Fibroblast of lung (primary cell): Measurements from ENCODE around the gene ADA. TPM values are rescaled to one million over a fixed set of nuclear protein-coding genes. Genes with fewer than 3 reads are reported as not detected.

Experiments
- DNase-seq, 2 donors: peaks; one replicate each; pipeline versions ENCODE4 v3.0.0 to v3.0.0-alpha.2; 2010; ENCODE audit warnings: low read depth in 2 of 2
- H2AFZ ChIP-seq: 2 replicates; pipeline ENCODE4 v1.5.1; 2012; ENCODE audit warnings: low read length, control low read depth, inconsistent platforms
- H3K27ac ChIP-seq: 2 replicates; pipeline ENCODE4 v1.5.1; 2011; ENCODE audit warnings: low read length, control low read depth; ENCODE audit not compliant: insufficient read depth
- H3K27me3 ChIP-seq: 2 replicates; pipeline ENCODE4 v1.5.1; 2011; ENCODE audit warnings: mild to moderate bottlenecking, low read length; ENCODE audit not compliant: control insufficient read depth, insufficient read depth
- H3K36me3 ChIP-seq: 2 replicates; pipeline ENCODE4 v1.5.1; 2011; ENCODE audit warnings: low read length; ENCODE audit not compliant: control insufficient read depth, insufficient read depth
- H3K4me1 ChIP-seq: 2 replicates; pipeline ENCODE4 v1.5.1; 2011; ENCODE audit warnings: low read length; ENCODE audit not compliant: control insufficient read depth, insufficient read depth; ENCODE audit errors: extremely low read depth
- H3K4me2 ChIP-seq: 2 replicates; pipeline ENCODE4 v1.5.1; 2011; ENCODE audit warnings: low read length, control low read depth; ENCODE audit not compliant: insufficient read depth; ENCODE audit errors: extremely low read depth
- H3K4me3 ChIP-seq, 4 experiments: fragments of 200-600 bp in 1 of 4; sonication (generic) in 1 of 4; replicated peaks in 1 of 4; 2 replicates each; pipeline ENCODE4 v1.5.1; 2011 to 2016; ENCODE audit warnings: low read length in 4 of 4, low read depth in 3 of 4, mild to moderate bottlenecking in 3 of 4, control low read depth in 2 of 4, inconsistent platforms in 1 of 4, mixed read lengths in 1 of 4; ENCODE audit not compliant: insufficient read depth in 1 of 4; ENCODE audit errors: control extremely low read depth in 1 of 4
- H3K79me2 ChIP-seq: 2 replicates; pipeline ENCODE4 v1.5.1; 2012; ENCODE audit warnings: mild to moderate bottlenecking, low read length, inconsistent platforms; ENCODE audit not compliant: control insufficient read depth, insufficient read depth
- H3K9ac ChIP-seq: 2 replicates; pipeline ENCODE4 v1.5.1; 2011; ENCODE audit warnings: mild to moderate bottlenecking, low read length, control low read depth; ENCODE audit not compliant: insufficient read depth
- H3K9me3 ChIP-seq: 2 replicates; pipeline ENCODE4 v1.5.1; 2012; ENCODE audit warnings: low read depth, low read length; ENCODE audit not compliant: control insufficient read depth, insufficient read depth
- H4K20me1 ChIP-seq: 2 replicates; pipeline ENCODE4 v1.5.1; 2011; ENCODE audit warnings: low read length; ENCODE audit not compliant: control insufficient read depth, insufficient read depth; ENCODE audit errors: extremely low read depth
- EZH2 ChIP-seq: IDR thresholded peaks from 2 replicates; pipeline ENCODE4 v1.5.1; 2012; ENCODE audit warnings: low read length, control low read depth, mild to moderate bottlenecking; ENCODE audit errors: missing control alignments
- polyA plus RNA-seq, 2 donors: library from polyadenylated mRNA; depleted of rRNA in 1 of 2; stranded (reverse) in 1 of 2; unstranded in 1 of 2; fragments of >200 nt; gene quantifications; 2 replicates each; pipeline ENCODE4 v1.2.1, GENCODE V29; 2011 to 2012; ENCODE audit warnings: missing spikeins in 1 of 2
- total RNA-seq: library from RNA; depleted of rRNA; stranded (reverse); fragments of >200 nt; gene quantifications from 2 replicates; pipeline ENCODE4 v1.2.1, GENCODE V29; 2014
- TF ChIP-seq, protein P1 (sequence below), 2 donors: IDR thresholded peaks in 1 of 2; conservative IDR thresholded peaks in 1 of 2; 1 replicate in 1 of 2; 2 replicates in 1 of 2; pipeline ENCODE4 v1.5.1; 2011 to 2012; ENCODE audit warnings: low read length in 2 of 2, control low read depth in 1 of 2, inconsistent platforms in 1 of 2, low read depth in 1 of 2, mild to moderate bottlenecking in 1 of 2

The ADA gene
- total and polyA plus RNA-seq, 2 donors (not counting 1 experiment from before 2014, with no cell fraction given) = 5.4 to 21.9 TPM

DNA sequence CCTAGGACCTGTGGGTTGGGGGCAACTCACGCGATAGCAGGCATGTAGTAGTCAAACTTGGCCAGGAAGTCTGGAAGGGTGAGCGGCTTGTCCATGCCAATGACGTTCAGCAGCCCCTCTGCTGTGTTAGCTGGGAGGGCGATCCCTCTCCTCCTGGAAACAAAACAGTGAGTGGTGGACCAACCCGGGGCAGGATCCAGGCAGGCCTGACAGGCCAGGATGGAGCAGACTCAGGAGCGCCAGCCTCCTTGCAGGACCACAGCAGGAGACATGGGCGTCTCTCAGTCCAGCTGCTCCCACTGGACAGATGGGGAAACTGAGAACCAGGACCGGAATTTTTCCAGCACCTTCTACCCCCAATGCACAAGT, 22.5 kb downstream of the ADA start:
- Histone ChIP-seq H3K4me1 (no peaks in the 10 kb centered on the region), H3K9me3 (no peaks in the 10 kb centered on the region), H3K27ac (no peak overlapping the region), H3K27me3 (no peaks in the 10 kb centered on the region), H3K9ac (no peak overlapping the region), H3K79me2 (no peaks in the 10 kb centered on the region), H3K36me3 (no peaks in the 10 kb centered on the region), H4K20me1 (no peaks in the 10 kb centered on the region), H3K4me3 (no peak overlapping the region), H2AFZ (no peak overlapping the region), H3K4me2 (no peak overlapping the region)
- DNase-seq = no peak
- no peak for TF ChIP-seq EZH2
- TF ChIP-seq, protein P1, sequence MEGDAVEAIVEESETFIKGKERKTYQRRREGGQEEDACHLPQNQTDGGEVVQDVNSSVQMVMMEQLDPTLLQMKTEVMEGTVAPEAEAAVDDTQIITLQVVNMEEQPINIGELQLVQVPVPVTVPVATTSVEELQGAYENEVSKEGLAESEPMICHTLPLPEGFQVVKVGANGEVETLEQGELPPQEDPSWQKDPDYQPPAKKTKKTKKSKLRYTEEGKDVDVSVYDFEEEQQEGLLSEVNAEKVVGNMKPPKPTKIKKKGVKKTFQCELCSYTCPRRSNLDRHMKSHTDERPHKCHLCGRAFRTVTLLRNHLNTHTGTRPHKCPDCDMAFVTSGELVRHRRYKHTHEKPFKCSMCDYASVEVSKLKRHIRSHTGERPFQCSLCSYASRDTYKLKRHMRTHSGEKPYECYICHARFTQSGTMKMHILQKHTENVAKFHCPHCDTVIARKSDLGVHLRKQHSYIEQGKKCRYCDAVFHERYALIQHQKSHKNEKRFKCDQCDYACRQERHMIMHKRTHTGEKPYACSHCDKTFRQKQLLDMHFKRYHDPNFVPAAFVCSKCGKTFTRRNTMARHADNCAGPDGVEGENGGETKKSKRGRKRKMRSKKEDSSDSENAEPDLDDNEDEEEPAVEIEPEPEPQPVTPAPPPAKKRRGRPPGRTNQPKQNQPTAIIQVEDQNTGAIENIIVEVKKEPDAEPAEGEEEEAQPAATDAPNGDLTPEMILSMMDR (conservative IDR thresholded peaks at IDR 0.05 in 1 of 2, IDR thresholded peaks at IDR 0.05 in 1 of 2; ENCODE audit: low read depth in 1 of 2, low read length in 2 of 2) = no peak

DNA sequence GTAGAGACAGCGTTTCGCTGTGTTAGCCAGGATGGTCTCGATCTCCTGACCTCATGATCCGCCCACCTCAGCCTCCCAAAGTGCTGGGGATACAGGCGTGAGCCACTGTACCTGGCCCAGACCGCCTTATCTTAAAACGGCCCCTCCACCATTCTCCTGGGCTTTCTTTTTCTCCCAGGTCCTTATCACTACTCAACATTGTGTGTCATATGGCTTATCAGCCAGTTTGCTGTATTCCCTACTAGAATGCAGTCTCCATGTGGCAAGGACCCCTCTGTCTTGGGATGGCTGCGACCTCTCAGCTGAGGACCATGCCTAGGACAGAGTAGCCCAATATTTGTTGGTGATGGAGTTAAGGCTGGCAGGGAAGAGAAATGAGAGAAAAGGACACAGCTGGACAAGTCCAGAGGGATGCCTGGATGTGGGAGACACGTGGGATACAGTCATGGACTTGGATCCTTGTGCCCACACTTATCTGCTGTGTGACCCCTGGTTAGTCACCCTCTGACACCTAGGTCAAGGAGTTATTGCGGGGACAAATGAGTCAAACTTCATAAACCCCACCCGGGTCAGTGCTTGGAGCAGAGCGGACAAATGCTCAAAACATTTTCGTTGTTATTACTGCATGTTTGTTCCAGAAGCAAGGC, 24.0 kb downstream of the ADA start:
- Histone ChIP-seq H2AFZ (no peak overlapping the region), H3K36me3 (no peaks in the 10 kb centered on the region), H3K79me2 (no peaks in the 10 kb centered on the region), H3K4me3 (no peak overlapping the region), H3K9ac (no peak overlapping the region), H3K4me1 (no peaks in the 10 kb centered on the region), H3K27ac (no peak overlapping the region), H3K9me3 (no peaks in the 10 kb centered on the region), H3K4me2 (no peak overlapping the region), H4K20me1 (no peaks in the 10 kb centered on the region), H3K27me3 (no peaks in the 10 kb centered on the region)
- no peak for TF ChIP-seq EZH2
- TF ChIP-seq, protein P1 (conservative IDR thresholded peaks at IDR 0.05 in 1 of 2, IDR thresholded peaks at IDR 0.05 in 1 of 2; ENCODE audit: low read depth in 1 of 2, low read length in 2 of 2) = no peak
- DNase-seq = no peak

DNA sequence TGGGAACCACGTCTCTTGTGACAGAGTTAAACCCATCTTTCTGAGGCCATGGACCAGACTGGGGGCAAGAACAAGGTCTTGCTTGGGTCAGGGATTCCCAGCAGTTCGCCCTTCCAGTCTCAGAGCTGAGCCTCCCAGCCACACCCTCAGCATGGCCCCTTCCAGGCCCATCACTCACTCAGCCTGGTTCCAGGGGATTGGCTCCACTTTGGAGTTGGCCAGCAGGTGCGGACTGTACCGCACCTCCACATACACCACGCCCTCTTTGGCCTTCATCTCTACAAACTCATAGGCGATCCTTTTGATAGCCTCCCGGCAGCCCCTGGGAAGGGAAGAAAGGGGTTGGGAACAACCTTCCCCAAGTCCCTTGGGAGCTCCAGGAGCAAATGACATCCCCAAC, 25.2 kb downstream of the ADA start:
- H3K4me1 ChIP-seq = no peaks in the 10 kb centered on the region
- H3K79me2 ChIP-seq = no peaks in the 10 kb centered on the region
- TF ChIP-seq EZH2 = no peak
- TF ChIP-seq, protein P1 (conservative IDR thresholded peaks at IDR 0.05 in 1 of 2, IDR thresholded peaks at IDR 0.05 in 1 of 2; ENCODE audit: low read depth in 1 of 2, low read length in 2 of 2) = no peak
- no peaks in the 10 kb centered on the region for H3K9me3 ChIP-seq
- no peak overlapping the region for H3K4me2 ChIP-seq
- no peaks in the 10 kb centered on the region for H4K20me1 ChIP-seq
- H3K4me3 ChIP-seq = no peak overlapping the region
- H2AFZ ChIP-seq = no peak overlapping the region
- no peak overlapping the region for H3K27ac ChIP-seq
- no peak for DNase-seq
- H3K9ac ChIP-seq = no peak overlapping the region
- H3K27me3 ChIP-seq = no peaks in the 10 kb centered on the region
- H3K36me3 ChIP-seq = no peaks in the 10 kb centered on the region
